Islet precursor cell (in vitro differentiated cells): ENCODE data around the gene MBNL2.

Experiments used
- DNase-seq: peaks from one replicate; pipeline ENCODE4 v3.0.0-alpha.2; 2018

The MBNL2 gene

DNA sequence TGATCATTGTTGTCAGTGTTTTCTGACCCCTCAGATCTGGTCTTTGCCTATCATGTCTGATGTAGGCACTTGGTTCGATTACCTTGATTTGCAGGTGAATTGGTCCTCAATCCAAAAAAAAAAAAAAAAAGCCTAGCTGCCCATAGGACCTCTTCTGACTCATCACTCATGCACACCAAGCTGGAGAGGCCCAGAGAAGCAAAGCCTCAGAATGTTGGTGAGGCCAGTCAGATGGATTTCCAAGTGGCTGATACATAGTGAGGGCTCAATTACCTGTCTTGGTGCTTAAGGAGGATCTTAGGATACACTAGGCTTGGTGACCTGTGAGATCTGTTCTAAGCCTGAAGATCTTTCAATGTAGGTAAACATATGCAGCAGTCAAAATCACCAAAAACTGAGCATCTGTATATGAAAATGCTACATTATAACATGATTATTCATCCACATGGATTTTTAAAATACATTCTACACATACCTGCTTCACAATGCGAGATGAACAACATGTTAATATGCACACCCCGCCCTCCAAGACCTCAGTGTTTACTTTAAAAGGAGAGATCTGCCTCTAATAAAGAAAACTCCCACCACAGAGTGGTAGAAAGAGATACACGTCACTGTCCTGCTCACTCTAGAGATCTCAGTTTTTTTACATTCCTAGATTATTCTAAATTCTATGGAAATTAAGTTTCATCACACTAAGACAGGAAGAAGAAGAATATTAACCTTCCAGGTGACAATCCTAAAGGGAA is 132.0 kb downstream of the MBNL2 start:
- DNase-seq = peak; percentile 60

DNA sequence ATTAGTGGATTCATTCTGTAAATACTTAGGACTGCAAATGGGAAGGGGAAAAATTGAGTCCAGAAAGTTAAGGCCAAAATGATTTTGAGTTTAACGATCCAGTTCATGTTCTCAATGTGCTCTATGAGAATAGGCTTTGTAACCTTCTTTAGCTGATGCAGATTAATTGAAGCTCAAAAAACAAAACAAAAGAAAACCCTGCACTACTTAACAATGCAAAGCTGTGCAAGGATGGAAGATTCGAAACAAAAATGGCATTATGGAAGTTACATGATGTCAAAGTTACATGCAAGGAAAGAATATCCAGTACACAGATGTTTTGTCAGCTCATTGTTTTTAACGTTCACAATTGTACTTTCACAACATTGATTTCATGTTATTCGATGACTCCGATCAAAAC is 132.7 kb downstream of the MBNL2 start:
- DNase-seq = no peak

DNA sequence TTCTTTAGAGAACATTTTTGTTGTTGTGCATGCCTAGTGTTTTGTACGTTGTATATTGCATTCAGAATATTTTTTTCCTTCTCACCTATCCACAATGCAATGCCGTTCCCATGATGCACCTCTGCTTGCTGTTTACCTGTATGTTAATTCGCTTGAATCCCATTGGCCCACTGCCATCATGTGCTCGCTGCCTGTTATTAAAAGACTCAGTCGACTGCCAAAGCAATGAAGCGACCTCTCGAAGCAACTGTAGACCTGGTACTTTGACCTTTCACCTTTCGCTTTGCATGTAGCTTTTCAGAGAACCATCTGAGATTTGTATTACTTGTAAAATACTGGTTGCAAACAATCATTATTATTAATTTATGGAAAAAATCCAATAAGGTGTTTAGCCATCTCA is 134.5 kb downstream of the MBNL2 start:
- no peak for DNase-seq

DNA sequence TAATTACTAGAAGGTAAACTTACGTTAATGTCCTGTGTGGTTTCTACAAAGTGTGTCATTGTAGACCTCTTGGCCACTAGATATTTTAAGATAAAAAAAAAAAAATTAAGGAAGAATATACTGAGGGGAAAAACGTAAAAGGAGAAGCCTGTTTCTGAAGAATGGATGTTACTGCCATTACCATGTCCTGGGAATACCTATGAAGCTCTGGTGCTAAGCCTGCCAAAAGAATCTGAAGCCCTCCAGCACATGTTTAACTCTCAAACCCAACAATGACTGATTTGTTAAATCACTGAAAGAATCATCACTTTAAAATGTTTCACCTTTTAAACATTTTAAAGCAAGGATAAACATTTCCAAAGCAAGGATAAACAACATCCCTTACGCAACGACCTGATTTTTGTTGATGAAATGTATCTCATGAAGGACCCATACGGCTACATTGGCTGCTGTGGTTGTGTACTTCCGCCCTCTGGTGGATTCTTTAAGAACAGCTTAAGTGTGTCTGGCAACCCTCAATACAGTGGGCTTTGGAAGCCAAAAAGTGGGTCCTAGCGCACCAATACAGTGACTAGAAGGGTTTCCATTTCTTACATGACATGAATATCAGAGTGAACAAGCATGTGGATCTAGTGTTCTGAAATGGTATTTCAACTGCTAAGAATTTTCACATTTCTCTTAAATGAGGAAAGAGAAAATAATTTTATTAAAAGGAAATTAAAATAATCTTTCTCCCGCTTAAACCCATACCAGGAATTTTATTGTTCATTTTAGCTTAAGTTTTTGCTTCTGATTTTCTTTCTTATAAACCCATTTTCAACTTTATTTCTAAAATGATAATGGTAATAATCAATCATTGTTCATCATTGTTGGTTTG is 137.3 kb downstream of the MBNL2 start:
- DNase-seq = peak; percentile 66

DNA sequence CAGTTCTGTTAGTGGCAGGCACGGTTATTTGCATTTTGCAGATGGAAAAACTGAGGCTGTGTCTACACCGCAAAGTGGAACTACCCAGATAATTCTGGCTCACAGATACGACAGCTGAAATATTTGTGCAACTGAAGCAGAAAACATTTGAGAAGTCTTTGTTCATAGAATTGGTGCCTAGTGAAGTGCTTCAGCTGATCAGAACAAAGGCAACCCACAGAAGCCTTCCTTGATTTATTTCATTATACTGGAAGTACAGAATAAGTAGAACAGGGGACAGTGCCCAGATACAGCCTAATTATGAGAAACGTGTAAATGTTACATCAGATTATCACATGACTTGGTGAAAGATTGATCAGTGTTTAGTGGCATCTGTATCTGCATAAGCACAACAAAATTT is 138.5 kb downstream of the MBNL2 start:
- DNase-seq = no peak

DNA sequence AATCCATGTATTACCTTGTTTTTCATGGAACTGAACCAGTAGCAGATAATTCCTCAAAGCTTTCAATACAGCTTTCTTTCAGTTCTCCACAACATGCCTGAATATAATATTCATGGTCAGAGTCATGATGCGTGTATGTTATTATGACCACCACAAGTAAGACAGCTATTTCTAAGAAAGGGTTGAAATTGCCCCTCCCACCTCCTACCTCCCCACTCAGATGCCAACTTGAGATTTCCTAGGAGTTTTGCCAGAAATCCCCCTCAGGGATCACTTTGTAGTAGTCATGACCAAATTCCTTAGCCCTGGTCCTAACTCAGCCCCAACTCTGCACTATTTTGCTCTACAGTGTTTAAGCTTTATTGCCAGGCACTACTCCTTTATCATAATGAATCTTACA is 141.9 kb downstream of the MBNL2 start:
- DNase-seq = no peak

DNA sequence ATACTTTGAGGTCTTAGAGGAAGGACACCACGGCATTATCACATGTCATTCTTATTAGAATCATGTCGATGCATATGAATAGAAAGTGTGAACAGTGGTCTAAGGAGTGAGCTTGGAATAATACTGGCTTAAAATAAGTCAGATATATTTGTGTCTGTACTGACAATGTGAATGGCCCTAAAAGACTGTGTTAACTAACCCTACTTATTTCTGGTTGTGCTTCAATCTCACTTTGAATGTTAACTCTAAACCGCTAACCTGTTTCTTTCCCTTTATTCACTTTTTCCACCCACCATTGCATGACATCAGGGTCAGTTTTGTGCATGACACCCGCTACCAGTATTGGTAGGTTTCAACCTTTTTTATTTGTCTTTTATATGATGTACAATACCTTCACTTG is 142.7 kb downstream of the MBNL2 start:
- no peak for DNase-seq

DNA sequence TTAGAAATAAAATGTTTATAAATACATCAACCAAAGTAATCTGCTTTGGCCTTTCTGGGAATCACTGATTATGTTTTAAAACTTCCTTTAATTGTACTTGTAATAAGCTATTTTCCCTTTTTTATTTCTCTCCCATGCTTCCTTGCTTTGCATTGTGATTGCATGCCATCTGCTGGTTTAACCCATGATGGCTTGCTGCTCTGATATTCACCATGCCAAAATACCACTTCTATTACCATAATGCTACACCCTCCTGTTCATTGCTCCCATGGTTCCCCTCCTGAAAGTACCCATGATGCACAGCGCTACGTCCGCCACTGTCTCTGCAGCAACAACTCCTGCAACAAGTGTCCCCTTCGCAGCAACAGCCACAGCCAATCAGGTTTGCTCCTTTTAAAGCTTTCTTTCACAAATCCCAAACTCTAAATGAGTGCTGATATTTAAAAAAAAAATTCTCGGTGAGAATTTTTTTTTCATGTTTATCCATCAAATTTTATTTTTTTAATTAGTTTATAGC is 144.1 kb downstream of the MBNL2 start:
- no peak for DNase-seq

DNA sequence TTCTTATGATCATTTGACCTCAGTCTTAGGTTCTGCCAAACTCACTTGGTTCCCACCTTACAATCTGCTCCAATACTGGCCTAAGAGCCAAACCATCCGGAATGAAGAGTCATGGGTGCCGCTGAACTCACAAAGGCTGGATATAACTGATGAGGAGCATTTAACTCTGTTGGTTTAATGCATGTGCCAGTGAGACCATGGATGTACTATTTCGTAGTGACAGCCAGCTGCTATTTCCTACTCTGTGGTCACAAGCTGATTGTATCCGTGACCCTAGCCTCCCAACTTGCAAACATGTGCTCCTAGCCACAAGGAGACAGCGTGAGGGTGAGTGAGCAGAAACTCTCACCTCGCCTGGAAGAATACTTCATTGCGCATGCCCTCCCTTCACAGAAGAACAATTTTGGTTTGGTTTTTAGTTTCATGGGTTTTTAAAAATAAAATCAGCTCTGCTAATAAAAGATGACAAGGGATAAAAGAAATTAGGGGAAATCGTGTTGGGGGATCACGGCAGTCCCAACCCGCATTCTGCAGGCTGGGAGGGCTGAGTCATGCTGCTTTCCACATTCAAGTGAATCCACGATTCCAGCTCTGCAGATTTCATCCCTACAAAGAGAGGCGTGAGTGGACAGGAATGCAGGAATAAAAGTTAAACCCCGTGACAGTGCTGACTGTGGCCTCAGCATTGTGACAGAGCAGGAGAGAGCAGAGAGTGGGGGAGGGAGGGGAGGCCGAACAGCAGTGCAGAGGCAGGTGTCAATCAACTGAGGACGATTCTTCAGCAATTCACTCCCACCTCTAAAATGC is 145.1 kb downstream of the MBNL2 start:
- peak; percentile 69 for DNase-seq

DNA sequence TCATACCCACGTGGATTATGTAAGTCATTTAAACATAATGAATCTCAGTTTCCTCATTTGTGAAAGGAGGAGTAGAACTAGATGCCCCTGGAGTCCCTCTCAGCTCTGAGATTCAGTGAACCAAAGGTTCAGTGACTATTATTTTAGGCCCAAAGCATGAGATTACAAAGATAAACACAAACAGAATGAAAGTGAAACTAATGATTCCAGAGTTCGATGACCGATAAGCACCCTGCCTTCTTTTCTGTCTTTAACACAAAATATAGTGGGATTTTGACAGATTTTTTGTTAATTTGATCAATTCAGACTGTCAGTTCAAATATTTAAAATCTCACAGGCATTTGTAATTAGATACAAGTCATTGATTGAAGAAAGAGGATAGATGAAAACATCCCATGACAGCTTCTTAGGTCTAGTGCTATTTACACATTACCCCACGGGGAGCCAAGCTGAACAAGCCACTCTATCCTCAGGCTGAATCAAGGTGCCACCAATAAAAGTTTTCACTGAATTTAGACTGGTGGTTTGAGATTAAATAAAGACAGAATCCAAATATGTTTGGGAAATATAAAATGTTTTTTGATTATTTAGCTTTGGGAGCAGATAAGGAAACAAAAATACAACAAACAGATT is 147.2 kb downstream of the MBNL2 start:
- no peak for DNase-seq

DNA sequence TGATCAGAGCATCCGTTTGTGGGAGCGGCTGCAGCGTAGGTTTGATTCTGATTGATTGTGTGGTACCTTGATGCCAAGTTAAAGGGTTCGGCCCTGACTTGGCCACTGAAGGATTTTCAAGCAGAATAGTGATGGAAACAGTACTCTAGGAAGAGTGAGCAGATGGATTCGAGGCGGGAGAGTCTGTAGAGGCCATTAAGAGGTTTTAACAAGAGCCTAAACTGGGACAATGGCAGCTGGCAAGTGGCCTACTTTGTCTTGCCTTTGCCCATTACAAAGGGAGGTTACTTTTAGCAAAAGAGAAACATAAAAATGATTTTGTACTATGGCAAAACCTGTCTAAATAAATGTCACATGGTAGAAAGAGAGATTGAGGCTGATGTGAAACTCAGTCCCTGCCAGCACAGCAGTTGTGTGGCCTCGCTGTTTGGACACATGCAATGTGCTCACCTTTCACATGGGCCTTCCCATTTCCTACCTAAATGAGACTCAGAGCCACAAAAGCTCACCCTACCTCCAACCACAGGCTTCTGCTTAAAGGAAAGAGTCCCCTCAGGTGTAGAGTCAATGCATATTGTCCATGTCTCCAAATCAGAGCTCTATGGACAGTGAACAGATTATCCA is 149.5 kb downstream of the MBNL2 start:
- DNase-seq = no peak

DNA sequence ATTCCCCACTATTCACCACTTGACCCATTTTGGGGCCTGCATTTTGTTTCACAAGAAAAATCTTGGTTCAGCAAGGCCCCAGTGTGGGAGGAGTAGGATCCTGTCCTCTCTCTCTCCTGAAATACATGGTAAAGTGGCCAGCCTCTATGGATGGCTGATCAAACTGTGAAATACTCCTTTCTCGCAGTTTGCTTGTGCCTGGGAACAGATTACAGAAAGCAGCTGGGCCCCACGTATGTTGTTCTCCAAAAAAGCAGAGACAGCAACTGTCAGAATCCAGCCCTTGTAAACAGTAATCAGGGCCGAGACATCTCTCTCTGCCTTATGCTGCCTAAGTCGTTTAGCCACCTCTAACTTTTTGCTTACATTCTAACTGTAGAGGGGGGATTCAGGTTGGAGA is 150.8 kb downstream of the MBNL2 start:
- no peak for DNase-seq

DNA sequence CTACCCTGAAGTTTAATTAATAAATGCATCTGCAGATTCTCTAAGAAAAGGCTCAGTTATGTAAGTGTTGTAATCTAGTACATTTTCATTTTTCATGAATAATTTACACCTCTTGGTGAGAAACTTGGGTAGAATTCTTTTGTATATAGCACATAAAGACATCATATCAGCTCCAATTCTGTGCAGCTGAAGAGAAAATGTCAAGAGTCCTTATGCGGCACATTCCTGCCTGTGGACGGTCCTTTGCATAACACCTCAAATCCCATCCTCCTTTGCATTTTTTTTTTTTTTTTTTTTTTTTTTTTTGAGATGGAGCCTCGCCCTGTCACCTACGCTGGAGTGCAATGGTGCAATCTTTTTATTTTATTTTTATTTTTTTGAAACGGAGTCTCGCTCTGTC is 151.7 kb downstream of the MBNL2 start:
- DNase-seq = no peak

DNA sequence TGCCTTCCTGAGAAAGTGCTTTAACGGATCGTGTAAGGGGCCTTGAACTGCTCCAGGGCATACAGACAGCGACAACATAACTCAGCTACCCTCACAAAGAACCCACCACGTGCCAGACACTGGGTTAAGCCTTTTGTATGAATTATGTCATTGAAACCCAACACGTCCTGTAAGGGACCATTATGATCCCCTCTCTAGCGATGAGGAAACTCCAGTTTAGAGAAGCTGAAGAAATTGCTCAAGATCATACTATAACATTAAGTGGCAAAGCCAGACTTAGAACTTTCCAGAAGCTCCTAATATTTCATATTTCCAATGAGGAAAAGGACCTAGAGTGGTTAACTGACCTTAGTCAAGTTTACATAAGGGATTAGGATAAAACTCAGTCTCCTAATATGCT is 154.8 kb downstream of the MBNL2 start:
- no peak for DNase-seq

DNA sequence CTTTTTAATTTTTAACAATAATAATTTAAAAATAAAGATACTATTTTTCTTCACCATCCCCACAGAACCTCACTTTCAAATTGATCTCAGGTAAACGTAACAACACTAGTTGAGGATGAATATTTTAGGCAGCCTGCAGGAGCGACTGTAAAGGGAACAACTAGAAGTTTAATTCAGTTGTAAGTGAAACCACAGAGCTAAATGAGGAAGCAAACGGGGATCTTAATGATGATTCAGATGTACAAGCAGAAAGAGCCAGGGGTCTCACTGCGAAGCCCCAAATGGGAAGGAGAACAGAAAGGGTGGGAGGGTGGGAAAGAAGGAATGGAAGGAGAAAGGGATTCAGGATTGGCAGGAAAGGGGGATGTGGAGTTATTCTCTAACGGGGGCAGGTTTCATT is 157.3 kb downstream of the MBNL2 start:
- no peak for DNase-seq

DNA sequence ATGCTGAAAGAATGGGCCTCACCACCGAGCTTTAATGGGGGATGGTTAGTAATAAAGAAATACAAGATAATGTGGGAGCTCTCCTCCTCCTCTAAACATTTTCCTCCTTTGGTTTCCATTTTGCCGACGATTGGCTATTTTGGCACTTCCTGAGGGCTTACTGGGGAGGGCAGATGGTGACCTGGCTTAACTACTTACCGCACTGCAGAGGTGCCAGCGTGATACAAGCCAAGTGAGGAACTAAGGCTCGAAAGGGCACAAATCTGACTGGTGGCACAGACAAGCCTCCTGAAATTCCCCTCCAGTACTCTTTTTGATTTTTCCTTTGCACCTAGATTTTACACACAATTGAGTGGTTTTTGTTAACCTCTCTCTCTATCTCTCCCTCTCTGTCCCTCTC is 158.6 kb downstream of the MBNL2 start:
- DNase-seq = no peak

DNA sequence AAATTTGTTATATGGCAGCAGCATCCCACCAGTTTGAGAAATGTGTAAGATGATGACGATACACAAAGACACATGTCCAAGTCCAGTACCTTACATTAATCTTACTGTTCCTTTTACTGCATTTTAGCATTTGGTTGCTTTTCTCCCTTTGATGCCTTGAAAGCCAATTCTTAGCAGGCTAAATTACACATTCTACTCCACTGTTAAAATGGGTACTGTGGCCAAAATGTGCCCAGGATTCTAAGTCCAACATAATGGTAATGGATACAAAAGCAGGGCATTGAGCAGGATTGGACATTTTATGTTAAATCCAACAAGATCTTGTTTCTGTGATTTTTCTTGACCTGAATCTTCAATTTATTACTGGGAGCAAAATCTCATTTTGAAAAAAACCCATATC is 159.1 kb downstream of the MBNL2 start:
- DNase-seq = no peak

DNA sequence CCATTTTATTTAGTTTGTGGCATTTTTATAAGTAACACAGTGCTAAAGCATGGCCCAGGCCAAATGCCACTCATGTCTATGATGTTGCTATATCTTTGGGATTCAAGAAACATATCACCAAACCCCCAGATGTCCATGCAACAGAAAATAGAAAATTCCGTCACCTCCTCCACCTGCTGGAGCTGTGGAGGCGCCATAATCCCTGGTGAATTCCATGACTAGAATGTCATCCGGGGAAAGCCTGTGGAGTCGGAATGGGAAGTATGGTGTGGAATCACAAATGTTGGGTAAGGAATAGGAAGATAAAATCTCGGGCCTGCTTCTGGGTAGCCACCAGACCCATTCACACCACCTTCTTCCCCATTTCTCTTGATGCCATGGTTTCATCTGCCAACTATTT is 160.1 kb downstream of the MBNL2 start:
- DNase-seq = no peak

DNA sequence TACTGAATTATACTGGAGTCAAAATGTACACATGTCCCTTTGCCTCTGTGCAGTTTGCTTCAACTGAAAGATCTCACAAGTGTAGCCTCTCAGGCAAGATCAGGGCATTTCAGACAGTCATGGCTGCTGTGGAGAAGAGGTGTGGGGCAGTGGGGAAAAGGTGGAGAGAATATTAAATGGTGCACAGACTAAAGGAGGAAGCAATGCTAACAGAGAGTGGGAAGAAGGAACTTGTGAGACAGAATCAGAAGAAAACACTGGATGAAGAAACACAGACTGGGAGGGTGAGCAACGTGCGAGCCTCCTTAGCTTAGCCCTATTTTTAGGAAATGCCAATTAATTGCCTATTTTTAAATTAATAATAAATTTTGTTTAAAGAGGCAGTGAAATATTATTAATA is 162.2 kb downstream of the MBNL2 start:
- DNase-seq = no peak

DNA sequence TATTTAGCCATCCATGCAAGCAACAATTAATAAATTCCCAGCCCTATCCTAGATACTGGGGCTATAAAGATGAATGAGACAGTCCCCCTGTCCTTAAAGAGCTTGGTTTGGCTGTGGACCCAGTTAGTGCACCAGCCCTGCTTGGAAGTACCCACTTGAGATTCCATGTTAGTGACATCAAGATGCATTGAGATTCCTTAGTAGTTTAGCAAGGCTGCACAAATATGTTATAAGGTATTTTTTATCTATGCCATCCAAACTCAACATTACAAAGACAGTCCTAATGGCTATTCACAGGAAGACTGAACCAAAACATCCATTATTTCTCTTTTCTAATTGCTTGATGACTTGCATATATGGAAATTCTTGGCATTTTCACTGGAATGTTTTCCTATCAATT is 163.0 kb downstream of the MBNL2 start:
- DNase-seq = no peak

DNA sequence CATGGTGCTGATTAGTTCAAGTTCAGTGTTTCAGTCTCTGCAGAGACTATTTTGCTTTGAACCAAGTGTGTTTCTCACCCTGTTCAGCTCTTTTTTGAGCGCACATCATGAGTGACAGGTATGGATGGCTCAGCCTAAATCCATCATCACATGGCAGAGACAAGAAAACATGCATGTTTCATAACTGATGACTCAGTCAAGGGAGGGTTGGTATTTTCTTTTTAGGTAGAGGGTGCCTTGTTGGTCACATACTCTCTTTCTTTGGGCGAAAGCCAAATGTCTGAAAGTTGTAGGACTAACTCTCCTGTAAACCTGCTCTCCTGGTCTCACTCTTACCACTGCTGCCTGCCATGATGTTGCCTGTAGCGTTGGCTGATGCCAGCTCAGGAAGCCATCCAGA is 163.7 kb downstream of the MBNL2 start:
- no peak for DNase-seq

DNA sequence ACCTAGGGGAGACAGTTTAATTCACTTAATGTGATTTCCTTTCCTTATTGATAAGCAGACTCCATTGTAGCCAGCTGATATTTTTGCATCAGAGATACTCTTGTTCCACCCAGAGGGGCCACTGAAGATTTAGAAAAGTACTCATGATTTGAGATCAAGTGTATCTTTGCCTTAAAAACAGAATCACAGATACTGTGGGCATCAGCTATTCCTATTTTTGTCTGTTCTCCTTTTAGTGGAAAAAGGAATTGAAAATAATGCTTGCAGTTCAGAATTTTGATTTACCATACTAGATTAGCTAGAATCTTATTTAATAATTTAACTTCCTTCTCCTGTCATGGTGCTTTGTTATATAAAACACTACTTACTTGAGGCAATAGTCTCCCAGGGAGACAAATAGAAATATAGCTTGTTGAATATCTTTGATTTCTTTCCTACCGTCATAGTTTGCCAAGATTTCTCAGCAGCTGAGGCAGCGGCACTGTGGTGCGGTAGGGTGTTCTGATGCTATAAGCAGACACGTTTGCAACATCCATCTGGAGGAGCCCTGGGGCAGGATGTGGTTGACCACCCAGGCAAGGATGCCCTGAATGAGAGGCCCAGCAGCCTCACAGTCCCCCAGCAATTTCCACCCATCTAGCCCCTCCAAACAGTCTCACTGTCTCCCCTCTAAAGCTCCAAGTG is 164.8 kb downstream of the MBNL2 start:
- DNase-seq = no peak
